GM18867 (cell line): Measurements from ENCODE around the gene ACOX1.

Experiments used
- ATAC-seq: cut with Tn5 transposase; IDR thresholded peaks from one replicate; pipeline ENCODE4 v1.9.1; 2021; ENCODE audit warnings: mild to moderate bottlenecking, moderate library complexity; ENCODE audit not compliant: unreplicated experiment

ACOX1 gene

DNA sequence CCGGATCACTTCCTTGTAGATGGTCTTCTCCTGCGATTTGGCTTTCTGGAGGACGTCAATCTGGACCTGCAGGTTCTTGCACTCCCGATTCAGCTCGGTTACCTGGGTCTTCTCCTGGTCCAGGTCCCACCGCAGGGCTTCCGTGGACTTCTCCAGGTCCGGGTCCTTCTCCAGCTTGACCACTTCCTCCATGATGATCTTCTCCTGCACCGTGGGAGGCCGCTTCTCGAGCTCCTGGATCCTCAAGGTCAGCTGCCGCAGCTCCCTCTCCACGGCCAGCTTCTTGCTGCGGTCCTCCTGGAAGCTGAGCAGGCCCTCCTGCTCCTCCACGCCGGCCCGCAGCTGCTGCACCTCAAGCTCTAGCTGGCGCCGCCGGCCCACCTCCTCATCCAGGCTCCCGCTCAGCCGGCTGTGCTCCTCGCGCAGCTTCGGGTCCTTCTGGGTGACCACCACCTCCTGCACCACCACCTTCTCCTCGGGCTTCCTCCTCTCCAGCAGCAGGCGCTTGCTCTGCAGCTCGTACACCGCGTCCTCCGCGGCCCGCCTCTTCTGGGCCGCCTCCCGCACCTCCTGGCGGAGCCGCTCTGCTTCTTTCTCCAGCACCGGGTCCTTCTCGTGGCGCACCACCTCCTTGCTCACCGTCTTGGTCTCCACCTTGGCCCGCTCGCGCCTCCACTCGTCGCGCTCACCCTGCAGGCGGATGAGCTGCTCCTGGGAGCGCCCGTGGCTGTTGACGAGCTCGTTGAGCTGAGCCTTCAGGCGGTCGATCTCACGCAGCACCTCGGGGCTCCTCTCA is 29.9 kb upstream of the ACOX1 start:
- ATAC-seq, result no peak

DNA sequence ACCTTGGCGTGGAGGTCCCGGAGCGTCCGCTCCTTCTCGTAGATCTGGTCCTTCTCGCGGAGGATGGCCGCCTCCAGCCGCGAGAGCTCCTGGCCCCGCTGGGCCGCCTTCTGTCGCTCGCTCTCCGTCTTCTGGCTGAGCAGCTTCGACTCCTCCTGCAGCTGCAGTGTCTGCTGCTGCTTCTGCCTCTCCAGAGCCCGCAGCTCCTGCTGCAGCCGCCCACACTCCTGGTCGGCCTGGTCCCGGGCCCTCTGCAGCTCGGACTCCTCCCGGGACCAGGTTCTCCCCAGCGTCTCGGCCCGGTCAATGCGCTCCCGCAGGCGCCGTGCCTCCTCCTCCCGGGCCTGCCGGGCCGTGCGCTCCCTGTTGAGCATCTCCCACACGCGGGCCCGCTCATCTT is 29.2 kb upstream of the ACOX1 start:
- no peak for ATAC-seq

DNA sequence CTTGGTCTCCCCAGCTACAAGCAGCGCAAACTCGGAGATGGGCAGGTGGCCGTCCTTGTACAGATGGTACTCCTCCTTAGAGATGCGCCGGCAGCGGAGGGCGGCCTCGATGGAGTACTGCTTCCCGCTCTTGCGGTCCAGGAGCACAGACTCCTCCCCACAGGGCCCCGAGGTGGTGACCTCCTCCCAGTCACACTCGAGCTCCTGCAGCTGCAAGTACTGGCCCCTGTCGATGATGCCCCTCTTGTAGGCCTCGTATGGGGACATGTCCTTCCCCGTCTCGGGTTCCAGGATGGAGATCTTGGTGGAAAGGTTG is 28.8 kb upstream of the ACOX1 start:
- no peak for ATAC-seq

DNA sequence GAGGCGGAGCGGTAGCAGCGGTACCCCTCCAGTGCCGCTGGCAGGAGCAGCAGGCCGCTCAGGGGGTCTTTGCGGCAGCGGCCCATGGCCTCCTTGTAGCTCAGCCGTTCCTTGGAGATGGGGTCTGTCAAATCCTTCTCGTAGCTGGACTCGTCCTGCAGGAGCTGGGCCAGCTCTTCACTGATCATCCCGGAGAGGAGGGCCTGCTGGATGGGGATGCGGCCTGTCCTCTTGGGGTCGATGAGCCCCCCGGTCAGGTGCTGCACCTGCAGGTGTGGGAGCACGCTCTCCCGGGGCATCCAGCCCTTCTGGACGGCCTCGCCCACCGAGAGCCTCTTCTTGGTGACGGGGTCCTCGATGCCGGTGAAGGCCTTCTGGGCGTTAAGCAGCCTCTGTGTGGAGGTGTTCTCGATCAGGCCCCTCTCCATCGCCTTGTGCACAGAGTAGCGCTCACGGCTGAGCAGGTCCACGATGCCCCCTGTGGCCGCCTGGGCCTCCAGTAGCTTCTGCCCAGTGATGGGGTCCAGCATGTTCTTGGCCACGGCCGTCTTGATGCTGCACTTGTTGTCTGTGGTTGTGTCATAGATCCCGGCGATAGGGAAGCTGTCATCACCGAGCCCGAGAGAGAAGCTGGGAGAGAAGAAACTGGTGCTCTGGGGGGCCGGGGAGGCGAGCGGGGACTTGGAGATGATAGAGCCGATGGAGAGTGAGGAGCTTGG is 28.3 kb upstream of the ACOX1 start:
- ATAC-seq, result no peak

DNA sequence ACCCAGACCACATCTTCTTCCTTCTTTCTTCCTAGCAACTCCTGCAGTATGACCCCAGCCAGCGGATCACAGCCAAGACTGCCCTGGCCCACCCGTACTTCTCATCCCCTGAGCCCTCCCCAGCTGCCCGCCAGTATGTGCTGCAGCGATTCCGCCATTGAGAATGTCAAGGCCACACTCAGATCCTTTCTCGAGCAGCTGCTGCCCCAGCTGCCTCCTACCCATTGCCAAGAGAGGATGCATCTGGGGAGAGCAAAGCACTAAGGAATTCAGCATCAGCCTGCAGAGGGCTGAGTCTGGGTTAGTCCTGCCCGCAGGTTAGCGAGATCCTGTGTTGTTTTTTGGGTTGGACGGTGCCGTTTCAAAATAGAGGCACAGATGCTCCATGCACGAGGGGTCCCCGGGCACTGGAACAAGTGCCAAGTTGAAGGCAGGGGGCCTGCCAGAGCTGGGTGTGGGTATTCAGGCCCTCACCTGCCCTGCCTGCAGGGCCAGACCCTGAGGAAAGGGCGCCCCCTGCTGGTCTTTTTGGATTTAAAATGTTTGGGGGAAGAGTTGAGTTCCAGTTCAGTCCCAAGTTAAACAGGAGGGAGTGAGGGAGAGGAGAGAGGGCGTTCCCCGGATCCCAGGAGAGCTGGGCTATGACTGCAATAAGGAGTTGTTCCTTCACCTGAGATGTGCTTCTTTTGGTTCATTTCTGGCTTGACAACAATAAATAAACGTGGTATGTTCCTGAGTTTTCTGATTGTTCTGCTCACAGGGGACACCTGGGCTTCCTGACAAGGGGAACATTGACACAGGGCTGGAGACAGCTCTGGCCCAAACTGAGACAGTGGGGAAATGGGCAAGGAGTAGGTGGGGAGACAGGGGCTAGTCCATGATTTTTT is 26.5 kb upstream of the ACOX1 start:
- ATAC-seq, result no peak

DNA sequence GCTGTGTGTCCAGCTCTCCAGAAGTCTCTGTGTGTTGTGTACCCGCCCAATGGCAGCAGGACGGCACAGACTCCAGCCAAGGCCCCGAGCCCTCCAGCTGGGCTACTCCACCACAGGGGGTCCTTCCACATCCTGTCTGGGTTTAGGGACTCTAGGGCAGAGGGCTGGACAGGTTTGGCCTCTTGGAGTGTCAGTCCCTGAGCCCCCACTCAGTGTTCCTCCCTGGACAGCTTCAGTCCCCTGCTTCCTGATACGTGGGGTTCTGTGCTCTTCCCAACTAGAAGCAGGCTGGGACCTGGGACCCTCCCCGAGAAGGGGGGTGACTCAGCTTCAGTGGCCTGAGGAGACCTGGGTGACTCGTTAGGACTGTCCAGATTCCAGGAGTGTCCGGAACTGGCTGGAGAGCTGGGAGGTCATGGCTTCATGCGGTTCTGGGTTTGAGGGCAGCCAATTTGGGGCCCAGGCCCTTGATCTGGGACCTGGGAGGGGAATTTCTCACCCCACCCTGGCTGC is 25.8 kb upstream of the ACOX1 start:
- no peak for ATAC-seq

DNA sequence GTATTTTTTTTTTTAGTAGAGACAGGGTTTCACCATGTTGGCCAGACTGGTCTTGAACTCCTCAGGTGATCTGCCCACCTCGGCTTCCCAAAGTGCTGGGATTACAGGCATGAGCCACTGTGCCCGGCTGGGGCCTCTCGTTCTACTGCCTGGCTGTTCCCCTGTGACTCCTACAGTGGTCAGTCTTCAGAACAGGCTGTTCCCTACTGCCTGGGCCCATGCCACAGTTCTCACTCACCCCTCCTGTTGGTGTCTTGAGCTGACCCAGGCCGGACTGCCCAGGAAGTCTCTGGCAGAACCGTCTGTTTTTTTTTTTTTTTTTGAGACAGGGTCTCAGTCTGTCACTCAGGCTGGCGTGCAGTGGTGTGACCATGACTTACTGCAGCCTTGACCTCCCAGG is 24.9 kb upstream of the ACOX1 start:
- ATAC-seq, result no peak

DNA sequence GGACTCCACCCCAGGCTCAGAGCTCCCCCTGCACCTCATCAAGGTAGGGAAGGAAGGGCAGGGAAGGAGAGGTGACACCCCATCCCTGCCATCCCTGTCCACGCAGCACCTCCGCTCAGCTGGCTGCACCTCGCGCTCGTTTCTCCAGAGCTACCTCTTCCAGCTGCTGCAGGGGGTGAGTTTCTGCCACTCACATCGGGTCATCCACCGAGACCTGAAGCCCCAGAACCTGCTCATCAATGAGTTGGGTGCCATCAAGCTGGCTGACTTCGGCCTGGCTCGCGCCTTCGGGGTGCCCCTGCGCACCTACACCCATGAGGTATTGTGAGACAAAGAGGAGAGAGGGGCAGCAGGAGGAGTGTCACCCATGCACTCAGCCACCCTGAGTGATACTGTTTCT is 23.1 kb upstream of the ACOX1 start:
- no peak for ATAC-seq

DNA sequence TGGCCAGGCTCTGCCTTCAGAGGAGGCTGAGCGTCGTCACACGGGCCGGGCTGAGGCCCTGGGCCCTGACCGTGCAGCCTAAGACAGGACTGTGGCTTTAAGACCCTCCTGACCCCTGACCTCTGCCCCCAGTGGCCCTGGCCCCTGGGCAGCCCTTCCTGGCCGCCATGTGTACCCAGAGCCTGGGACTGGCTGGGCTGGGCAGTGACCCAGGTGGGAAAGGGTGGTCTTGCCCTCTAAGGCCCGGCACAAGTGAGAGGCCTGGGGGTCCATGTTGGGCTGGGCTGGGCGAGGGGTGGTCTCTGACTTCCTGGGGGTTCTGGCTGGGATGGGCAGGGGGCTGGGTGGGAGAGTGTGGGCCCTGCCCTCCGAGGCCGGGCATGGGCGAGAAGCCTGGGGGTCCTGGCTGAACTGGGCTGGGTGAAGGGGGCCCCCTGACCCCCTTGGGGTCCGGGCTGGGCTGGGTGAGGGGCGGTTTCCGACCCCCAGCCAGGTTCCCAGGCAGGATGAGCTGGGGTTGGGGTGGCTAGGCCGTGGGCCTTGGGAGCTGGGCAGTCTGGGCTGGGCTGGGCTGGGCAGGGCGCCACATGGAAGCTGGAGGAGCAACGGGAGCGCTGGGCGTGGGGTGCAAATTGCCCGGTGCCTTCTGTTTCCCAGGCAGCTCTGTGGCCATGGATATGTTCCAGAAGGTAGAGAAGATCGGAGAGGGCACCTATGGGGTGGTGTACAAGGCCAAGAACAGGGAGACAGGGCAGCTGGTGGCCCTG is 22.0 kb upstream of the ACOX1 start, which contains the start of gene CDK3:
Gene CDK3 (plus strand): TSS at position 101 of the 767 bp plus-strand sequence. CDS start 571 bp downstream, at position 672.
- ATAC-seq, result no peak

DNA sequence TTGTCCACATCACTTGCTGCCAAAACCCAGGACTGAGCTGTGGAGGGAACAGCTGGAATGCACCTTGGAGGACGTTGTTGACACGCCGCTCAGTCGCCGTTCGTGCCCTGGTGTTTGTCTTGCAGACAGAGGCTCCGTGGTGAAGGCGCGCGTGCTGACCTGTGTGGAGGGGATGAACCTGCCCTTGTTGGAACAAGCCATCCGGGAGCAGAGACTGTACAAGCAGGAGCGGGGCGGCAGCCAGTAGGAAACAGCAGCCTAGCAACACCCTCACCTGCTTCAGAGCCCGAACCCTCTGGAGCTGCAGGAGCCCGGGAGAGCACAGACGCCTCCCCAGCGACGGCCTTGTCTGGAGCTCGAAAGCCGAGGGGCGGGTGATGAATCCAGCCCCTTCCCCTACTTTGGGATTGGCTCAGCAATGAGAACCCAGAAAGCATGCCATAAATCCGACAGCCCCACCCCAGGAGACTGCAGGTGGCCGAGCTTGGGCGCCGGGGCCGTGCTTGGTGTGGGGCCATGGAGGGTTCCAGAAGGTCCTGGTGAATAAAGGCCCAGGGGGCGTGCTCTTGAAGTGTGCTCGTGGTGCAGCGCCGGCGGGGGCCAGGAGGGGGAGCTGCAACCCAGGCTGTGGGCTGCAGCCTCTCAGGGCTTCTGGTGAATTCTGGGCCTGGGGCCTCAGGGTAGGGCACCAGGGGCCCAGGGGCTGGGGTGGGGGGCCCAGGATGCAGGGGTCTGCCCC is 21.2 kb upstream of the ACOX1 start:
- ATAC-seq, result no peak

DNA sequence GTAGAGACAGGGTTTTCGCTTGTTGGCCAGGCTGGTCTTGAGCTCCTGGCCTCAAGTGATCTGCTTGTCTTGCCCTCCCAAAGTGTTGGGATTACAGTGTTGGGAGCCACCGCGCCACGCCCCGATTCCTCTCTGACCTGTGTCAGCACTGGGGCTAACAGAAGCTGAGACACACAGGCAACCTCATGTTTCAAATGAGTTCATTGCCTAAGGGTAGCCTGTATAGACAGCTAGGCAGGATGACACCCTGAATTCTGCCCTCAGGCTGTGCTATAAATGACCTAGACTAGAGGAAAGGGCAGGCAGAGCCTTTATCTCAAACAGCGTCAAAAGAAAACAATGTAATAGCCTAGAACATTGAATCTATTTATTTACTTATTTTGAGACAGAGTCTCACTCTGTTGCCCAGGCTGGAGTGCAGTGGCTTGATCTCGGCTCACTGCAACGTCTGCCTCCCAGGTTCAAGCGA is 19.4 kb upstream of the ACOX1 start:
- ATAC-seq, result no peak

DNA sequence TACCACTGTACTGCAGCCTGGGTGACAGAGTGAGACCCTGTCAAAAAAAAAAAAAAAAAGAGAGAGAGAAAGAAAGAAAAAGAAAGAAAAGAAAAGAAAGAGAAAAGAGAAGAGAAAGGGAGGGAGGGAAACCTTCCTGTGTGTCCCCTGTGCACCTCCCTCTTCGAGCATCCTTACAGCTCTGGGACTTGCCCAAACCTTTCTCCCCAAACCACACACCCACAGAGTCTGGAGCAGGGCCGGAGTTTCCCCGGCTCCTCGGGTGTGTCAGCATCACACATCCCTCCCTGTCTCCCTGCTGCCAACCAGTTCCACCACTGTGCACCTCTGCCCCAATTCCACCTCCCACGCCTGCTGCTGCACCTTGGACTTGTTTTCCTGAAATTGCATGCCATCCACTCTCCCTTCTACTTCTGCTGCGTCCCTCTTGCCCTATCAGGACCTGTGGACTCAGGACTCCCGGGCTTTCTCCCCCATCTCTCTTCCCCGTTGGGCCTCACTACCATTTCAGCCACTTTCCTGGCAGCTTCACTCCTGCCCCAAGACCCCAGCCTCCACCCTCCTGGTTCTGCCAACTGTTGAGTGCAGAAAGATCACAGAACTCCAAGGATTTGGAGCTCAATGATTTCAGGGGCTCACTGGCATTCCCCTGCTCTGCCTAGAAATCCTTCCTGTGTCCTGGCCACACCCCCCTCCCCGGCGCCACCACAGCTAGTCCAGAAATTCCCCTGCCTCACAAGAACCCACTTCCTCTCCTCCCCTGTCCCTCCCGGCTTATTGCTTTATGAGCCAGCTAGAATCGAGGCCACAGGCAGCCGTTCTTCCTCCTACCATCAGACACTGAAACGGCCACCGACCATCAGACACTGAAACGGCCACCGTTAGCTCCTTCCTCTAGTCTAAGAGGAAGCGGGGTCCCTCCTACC is 18.0 kb upstream of the ACOX1 start:
- no peak for ATAC-seq

DNA sequence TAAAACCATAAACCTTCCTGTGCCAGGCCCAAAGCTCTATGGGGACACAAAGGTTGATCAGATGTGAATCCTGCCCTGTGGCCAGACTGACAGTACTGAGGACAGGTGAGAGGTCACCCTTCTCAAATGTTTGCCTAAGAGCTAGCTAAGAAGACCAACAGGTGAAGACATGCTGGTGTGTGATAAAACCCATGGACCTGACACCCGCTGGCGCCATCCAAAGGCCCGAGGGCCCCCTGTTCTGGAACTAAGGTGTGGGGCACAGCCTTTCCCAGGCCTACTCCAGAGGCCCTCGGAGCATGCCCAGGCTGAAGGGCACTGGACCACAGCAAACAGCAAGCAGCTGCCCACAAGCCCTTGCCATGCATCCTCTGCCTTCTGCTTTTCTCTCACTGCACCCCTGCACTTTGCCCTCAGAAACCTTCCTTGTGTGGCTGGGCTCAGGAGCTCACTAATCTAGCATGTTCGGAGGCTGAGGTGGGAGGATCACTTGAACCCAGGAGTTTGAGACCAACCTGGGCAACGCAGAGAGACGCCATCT is 16.5 kb upstream of the ACOX1 start:
- no peak for ATAC-seq

DNA sequence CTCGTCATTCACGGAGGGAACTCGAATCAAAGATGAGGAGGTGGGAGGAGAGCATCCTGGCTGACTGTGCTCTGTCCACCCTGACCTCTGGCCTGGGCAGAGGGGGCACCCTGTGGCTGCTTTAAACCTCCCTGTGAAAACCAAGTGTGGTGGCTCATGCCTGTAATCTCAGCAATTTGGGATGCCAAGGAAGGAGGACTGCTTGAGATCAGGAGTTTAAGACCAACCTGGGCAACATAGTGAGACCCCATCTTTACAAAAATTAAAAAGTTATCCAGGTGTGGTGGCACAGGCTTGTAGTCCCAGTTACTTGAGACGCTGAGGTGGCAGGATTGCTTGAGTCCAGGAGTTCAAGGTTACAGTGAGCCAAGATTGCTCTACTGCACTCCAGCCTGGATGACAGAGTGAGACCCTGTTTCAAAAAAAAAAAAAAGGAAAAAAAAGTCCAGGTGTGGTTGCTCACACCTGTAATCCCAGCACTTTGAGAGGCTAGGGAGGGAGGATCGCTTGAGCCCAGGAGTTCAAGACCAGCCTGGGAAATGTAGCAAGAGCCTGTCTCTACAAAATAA is 15.9 kb upstream of the ACOX1 start:
- no peak for ATAC-seq

DNA sequence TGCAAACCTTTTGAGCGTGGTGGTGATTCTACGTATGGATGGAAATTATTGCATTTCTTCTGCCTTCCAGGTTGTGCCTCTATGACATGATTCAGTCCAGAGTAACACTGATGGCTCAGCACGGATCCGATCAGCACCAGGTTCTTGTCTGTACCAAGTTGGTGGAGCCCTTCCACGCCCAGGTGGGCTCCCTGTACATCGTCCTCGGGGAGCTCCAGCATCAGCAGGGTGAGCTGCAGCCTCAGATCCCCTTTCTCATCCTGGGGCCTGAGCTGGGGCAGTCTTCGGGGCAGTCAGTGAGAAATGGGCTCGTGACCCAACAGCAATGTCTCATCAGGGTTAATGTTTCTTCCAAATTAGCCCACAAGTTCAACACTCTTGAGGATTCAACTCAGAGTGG is 12.4 kb upstream of the ACOX1 start:
- no peak for ATAC-seq

DNA sequence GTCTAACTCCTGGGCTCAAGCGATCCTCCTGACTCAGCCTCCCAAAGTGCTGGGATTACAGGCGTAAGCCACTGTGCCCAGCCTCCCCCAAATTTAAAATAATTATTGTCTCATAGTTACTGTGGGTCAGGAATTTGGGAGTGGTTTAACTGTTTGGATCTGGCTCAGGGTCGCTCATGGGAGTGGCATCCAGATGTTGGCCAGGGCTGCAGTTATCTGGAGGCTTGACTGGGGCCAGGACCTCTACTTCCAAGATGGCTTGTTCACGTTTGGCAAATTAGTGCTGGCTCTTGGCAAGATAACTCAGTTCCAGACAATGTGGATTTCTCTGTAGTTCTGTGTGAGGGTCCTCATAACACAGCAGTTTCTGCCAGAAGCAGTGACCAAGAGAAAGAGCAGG is 8.1 kb upstream of the ACOX1 start:
- no peak for ATAC-seq

DNA sequence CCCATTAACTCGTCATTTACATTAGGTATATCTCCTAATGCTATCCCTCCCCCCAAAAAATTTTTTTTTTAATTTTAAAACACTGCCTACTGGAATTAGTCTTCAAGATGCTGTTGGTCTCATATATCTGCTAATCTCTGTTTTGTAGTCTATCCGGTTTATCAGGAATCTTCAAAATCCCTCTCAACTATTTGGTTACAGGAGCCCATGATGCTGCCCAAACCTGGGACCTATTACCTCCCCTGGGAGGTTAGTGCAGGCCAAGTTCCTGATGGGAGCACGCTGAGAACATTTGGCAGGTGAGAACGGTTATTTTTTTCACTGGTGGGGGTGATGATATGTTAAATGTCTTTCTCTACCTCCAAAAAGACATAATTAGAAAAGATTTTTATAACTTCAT is 7.0 kb upstream of the ACOX1 start:
- ATAC-seq, result no peak

DNA sequence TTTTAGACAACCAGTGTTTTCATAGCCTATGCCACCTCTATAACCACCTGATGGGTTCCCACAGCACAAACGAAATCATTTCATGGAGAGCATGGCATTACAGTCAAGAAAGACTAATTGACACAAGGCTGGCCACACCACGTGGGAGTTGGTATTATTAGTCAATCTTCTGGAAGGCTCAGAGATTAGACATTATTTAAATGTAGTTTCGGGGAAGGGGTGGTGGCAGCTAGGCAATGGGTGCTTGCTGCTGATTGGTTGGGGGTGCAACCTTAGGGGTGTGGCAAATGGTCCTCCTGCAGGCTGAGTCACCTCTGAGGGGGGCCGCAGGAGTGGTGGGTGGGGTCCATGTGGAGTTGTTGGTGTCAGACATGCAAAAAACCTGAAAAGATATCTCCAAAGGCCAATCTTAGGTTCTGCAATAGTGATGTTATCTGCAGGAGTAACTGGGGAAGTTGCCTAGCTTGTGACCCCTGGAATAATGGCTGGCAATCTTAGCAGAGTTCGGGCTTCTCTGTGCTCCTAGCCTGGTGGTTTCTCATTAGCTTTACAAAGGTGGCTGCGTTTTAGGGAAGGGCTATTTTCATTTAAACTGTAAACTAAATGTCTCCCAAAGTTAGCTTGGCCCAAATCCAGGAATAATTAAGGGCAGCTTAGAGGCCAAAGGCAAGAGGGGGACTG is 4.7 kb upstream of the ACOX1 start:
- no peak for ATAC-seq
